ENCODE results near the gene G2E3.

The G2E3 gene

DNA sequence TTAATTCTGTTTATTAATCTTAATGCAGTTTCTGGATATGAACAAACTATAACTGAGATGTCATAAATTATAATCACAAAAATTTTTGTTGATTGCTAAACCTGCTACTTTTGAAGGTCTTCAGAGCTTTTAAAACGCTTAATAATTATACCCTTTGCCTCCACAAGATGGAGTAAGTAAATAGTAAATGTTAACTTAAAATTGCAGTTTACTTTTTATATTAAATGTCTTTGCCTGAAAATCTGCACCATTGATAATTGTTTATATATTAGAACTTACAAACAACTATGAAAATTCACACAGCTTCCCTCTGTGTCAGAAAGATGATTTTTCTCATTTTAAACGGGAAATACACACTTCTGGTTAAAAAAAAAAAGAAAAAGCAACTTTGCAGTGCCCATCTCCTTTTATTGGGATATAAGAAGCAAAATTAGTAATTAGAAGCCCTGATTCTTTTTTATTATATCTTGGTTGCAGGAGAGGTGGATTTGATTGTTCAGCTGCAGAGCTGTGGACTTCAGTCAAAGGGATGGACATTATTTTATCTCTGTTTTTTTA, 98.7 kb downstream of the G2E3 start:
- no peak for DNase-seq

DNA sequence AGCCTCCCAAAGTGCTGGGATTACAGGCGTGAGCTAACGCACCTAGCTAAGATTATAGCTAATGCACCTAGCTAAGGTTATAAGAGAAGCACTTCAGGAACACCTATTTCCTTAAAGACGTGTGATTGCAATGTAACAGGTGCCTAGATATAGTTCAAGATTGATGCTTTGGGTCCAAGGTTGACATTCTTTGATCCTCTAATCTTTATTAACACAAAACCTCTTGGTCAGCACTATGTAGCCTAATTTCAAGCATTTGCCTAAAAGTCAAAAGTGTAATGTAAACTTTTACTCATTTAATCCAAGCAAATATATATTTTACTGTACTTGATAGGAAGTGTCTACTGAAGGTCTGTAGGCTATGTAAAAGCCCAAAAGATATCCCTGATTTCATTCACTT, 99.7 kb downstream of the G2E3 start:
- no peak for DNase-seq

GRCh38 chr14:30669594-30669993, 110.6 kb downstream of the G2E3 start:
- no peak for DNase-seq

Data from activated CD4-positive, alpha-beta T cell treated with anti-CD3 and anti-CD28 coated beads for 48 hours (primary cell).